Testis (tissue), 3 donors: ENCODE data around the gene AMDHD2. TPM values are rescaled to one million over a fixed set of nuclear protein-coding genes. Genes with fewer than 3 reads are reported as not detected.

Experiments used
- DNase-seq: peaks from one replicate; pipeline ENCODE4 v3.0.0-alpha.2; 2019
- H3K27ac ChIP-seq, 2 donors: fragments of 200-600 bp; sonication (generic); one replicate each; pipeline ENCODE4 v1.5.1; 2019
- H3K27me3 ChIP-seq: fragments of 200-600 bp; sonication (generic); one replicate; pipeline ENCODE4 v1.5.1; 2019
- H3K36me3 ChIP-seq: fragments of 200-600 bp; sonication (generic); one replicate; pipeline ENCODE4 v1.5.1; 2017; ENCODE audit warnings: low read depth; ENCODE audit errors: missing control alignments
- H3K4me1 ChIP-seq: fragments of 200-600 bp; sonication (generic); one replicate; pipeline ENCODE4 v1.5.1; 2019
- H3K4me3 ChIP-seq, 2 donors: fragments of 200-600 bp; sonication (generic); one replicate each; pipeline ENCODE4 v1.5.1; 2017 to 2019
- H3K9me3 ChIP-seq: fragments of 200-600 bp; sonication (generic); one replicate; pipeline ENCODE4 v1.5.1; 2017
- POLR2A ChIP-seq: fragments of 450-650 bp; IDR thresholded peaks from one replicate; pipeline ENCODE4 v1.6.1; 2017; ENCODE audit warnings: antibody characterized with exemption, mild to moderate bottlenecking, moderate library complexity
- WGBS, 2 donors: methylation state at CpG; one replicate each; pipeline ENCODE4 v1.1.5; 2018; 5-methylcytosine and 5-hydroxymethylcytosine counted together
- intact Hi-C: fragments of 100-400 bp; cut with DNase I; formaldehyde crosslinking; loops from one replicate; pipeline ENCODE4 v1.15.1; 2023; ENCODE audit warnings: low total_unique reads
- polyA plus RNA-seq: library from polyadenylated mRNA; stranded (reverse); fragments of 350-450 nt; fragmentation: Illumina TruSeq; extraction: RNeasy Lipid Tissue Mini Kit (QIAGEN cat#74804); gene quantifications from one replicate; pipeline ENCODE4 v1.2.3, GENCODE V29; 2014; ENCODE audit warnings: low read depth, low replicate concordance; ENCODE audit not compliant: insufficient read depth
- total RNA-seq, 2 donors: library from RNA; depleted of rRNA; stranded (reverse); fragments of >200 nt; gene quantifications; one replicate each; pipeline ENCODE4 v1.2.3, GENCODE V29; 2016
- TF ChIP-seq, protein P1 (sequence below), 3 experiments: fragments of 450-650 bp in 2 of 3; fragments of 200-600 bp in 1 of 3; sonication (generic) in 1 of 3; IDR thresholded peaks; one replicate each; pipeline ENCODE4 v1.5.1; 2016 to 2019; ENCODE audit warnings: antibody characterized with exemption in 3 of 3, mild to moderate bottlenecking in 2 of 3, moderate library complexity in 1 of 3

The AMDHD2 gene
- total and polyA plus RNA-seq, 3 donors from 2014 or later, result 58.6 to 78.8 (median 72.8) TPM

DNA sequence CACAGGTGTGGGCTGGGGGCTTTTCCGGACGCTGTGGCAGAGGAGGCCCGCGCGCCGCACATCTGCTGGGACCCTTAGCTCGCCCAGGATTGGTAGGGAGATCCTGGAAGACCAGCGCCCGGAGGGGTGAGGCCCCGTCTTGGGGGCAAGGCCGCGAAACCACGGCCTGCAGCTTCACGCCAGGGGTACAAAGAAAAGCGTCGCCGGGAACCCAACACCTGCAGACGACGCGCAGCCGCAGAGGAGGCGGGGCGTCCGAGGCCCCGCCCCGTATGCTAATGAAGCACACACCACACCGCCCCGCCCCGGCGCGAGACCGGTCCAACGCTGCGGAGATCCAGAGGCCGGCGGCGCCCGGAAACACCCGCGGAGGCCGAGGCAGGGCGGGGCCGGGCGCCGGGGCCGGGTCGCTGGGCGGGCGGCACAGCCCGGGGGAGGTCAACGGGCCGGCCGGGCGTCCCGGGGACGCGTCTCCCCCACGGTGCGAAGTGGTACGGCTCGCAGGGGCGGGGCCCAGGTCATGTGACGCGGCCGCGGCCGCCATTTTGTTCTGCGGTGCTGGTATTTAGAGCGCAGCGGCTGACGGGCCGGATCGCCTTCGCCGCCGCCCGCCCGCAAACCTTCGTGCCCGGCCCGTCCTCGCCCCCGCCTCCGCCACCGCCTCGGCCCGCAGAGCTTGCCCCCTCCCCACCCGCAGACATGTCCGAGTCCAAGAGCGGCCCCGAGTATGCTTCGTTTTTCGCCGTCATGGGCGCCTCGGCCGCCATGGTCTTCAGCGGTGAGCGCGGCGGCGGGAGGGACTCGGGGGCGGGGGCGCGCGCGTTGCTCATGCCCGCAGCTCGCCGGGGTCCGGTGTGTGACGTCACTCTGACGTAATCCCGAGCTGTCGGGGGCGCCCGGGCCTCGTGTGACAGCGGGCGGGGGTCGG, 6.5 kb upstream of the AMDHD2 start, which contains the start of gene ATP6V0C:
Gene ATP6V0C (plus strand): TSS at position 548 of the 928 bp plus-strand sequence. CDS start 152 bp downstream, at position 700.
- WGBS, 2 donors, result 0 to 2% methylated on average over 7 to 84 of the region's 122 CpGs
- Histone ChIP-seq H3K36me3 (no peaks in the 10 kb centered on the region), H3K4me1 (peaks cover 50% of the 10 kb centered on the region), H3K4me3 (peak within 1 kb of the TSS; percentile 98 to 99), H3K27me3 (no peaks in the 10 kb centered on the region), H3K9me3 (no peaks in the 10 kb centered on the region), H3K27ac (peak within 1 kb of the TSS; percentile 98 to 99)
- intact Hi-C loops, result no loop called here
- peak; percentile 96 for DNase-seq
- peak; percentile 65 for TF ChIP-seq POLR2A
- TF ChIP-seq, protein P1, sequence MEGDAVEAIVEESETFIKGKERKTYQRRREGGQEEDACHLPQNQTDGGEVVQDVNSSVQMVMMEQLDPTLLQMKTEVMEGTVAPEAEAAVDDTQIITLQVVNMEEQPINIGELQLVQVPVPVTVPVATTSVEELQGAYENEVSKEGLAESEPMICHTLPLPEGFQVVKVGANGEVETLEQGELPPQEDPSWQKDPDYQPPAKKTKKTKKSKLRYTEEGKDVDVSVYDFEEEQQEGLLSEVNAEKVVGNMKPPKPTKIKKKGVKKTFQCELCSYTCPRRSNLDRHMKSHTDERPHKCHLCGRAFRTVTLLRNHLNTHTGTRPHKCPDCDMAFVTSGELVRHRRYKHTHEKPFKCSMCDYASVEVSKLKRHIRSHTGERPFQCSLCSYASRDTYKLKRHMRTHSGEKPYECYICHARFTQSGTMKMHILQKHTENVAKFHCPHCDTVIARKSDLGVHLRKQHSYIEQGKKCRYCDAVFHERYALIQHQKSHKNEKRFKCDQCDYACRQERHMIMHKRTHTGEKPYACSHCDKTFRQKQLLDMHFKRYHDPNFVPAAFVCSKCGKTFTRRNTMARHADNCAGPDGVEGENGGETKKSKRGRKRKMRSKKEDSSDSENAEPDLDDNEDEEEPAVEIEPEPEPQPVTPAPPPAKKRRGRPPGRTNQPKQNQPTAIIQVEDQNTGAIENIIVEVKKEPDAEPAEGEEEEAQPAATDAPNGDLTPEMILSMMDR (IDR thresholded peaks at IDR 0.05), result peak in 1 of 3 experiments; percentile 8

DNA sequence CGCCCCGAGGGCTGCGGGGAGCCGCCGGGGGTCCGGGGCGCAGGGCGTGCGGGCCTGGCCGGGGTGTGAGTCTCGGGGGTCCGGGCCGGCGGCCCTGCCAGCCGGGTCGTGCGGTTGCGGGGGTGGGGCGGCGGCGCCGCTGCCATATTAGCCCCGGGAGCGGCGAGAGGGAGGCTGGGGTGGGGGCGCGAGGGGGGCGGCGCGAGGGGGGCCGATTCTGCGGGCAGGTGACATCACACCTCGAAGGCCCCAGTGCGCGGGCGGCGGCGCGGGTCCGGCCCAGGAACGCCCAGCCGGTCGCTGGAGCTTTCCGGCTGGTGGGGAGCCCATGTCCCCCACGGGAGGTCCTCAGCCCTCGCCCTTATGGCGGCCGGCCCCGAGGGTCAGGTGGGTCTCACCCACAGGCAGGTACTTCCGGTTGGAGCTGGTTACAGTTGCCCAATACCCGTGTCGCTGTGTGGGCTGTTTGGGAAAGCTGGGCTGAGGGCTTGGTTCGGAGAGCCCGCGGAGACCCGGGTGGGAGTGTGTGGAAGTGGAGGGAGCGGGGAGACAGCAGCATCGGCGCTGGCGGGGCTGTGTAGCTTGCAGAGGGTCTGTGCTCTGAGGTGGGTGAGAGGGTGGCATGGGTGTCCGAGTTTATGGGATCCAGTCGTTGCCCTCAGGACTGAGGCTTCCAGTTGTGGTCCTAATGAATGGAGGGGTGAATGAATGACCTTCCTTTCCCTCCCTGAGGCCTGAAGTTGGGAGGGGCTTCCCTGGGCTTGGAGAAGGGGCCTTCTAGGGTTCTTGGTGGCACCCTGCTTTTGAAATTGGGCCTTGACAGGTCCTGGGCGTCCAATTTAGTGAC, 5.6 kb upstream of the AMDHD2 start:
- no peaks in the 10 kb centered on the region for H3K9me3 ChIP-seq
- H3K27ac ChIP-seq, result peak overlapping the region; percentile 98 to 99
- H3K27me3 ChIP-seq, result no peaks in the 10 kb centered on the region
- H3K36me3 ChIP-seq, result no peaks in the 10 kb centered on the region
- peaks cover 59% of the 10 kb centered on the region for H3K4me1 ChIP-seq
- no peak for TF ChIP-seq POLR2A
- TF ChIP-seq, protein P1 (IDR thresholded peaks at IDR 0.05), result no peak
- no peak for DNase-seq
- 0 to 1% methylated on average over 4 to 60 of the region's 63 CpGs for WGBS, 2 donors
- intact Hi-C loops, result no loop called here
- H3K4me3 ChIP-seq, result peak overlapping the region; percentile 98 to 99

DNA sequence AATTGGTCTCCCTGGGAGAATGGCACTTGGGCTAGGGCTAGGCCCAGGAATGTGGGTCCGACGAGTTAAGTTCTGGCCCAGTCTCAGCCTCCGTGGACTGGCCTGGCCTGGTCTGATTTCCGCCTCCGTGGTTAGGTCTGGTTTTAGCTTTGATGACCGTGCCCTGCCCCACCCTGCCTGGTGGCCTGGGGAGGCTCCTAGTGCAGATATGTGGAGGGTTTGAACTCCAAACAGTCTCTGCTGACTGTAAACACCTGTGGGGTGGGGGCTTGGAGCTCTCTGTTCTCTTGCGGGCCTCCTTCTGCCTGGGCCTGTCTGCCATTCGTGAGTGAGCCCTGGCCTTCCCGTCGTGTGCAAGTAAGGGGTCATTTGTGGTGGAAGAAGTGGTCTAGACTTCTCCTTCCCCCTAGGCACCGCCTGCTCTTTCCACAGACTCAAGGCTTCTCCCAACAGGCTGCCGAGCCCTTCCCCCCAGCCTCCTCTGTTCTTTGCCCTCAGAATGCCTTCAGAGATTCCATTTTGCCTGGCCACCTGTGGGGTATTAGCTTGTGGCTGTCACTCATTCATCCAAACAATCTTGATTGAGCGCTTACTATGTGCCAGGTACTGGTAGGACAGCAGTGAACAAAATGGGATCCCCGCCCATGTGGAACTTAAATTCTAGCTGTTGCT, 4.9 kb upstream of the AMDHD2 start:
- Histone ChIP-seq H3K27me3 (no peaks in the 10 kb centered on the region), H3K27ac (peak overlapping the region; percentile 98 to 99), H3K4me3 (peak overlapping the region; percentile 98 to 99), H3K4me1 (peaks cover 63% of the 10 kb centered on the region), H3K36me3 (no peaks in the 10 kb centered on the region), H3K9me3 (no peaks in the 10 kb centered on the region)
- WGBS, 2 donors, result 13 to 40% methylated on average over 4 to 14 of the region's 14 CpGs
- intact Hi-C loops, result no loop called here
- DNase-seq, result no peak
- TF ChIP-seq, protein P1 (IDR thresholded peaks at IDR 0.05), result no peak
- no peak for TF ChIP-seq POLR2A

DNA sequence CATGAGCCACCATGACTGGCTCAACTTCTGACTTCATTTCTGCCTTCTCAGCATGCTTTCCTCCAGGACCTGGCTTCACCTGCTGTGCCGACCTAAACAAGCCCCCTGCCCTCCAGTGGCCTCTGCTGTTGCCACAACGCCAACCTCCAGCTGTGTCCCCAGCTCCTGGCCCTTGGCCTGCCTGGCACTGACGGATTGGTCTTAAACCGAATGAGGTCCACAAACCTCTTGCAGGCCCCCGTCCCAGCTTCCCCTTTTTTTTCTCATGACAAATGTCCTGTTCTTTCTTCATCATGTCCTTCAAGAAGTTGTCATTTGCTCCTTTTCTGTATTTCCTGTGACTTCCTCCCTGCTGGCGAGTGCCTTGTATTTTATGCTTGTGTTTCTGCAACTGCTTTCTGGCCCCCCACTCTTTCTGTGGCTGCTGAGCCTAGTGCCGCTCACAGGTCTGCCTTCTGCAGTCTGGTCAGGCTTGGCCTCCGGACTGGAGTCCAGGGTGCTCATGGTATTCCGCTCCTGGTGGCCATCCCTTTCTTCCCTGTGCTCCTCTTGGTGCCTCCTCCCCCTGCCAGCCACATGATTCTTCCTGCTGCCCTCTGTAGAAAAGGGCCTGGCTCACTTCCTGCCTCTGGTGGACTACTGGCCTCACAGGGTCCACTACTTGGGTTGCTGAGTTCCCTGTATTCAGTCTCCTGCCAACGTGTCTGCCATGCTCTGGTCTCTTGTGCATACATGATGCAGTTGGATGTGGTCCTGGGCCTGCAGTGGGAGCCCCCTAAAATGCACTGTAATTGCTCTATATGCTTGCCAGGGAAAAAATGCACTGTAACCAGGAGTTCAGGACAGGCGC, 3.6 kb upstream of the AMDHD2 start:
- H3K27me3 ChIP-seq, result no peaks in the 10 kb centered on the region
- WGBS, 2 donors, result 63 to 66% methylated on average over 11 of the region's 11 CpGs
- DNase-seq, result peak; percentile 43

More for the DNA sequence above, 3.6 kb upstream of the AMDHD2 start:
- H3K36me3 ChIP-seq, result no peaks in the 10 kb centered on the region
- H3K9me3 ChIP-seq, result no peaks in the 10 kb centered on the region
- peaks cover 71% of the 10 kb centered on the region for H3K4me1 ChIP-seq
- no peak overlapping the region for H3K4me3 ChIP-seq
- TF ChIP-seq, protein P1 (IDR thresholded peaks at IDR 0.05), result no peak
- no peak for TF ChIP-seq POLR2A
- H3K27ac ChIP-seq, result peak overlapping the region; percentile 63 to 99
- intact Hi-C loops, result no loop called here
